Choroid plexus epithelial cell (primary cell): ENCODE measurements around the gene KCNQ5.

Experiments
- DNase-seq: peaks from one replicate; pipeline ENCODE4 v3.0.0-alpha.2; 2010; ENCODE audit warnings: low read depth
- H3K4me3 ChIP-seq: 2 replicates; pipeline ENCODE4 v1.5.1; 2011; ENCODE audit warnings: low read depth, mild to moderate bottlenecking, control low read depth, low read length, moderate library complexity
- TF ChIP-seq, protein P1 (sequence below): conservative IDR thresholded peaks from 2 replicates; pipeline ENCODE4 v1.5.1; 2011; ENCODE audit warnings: low read depth, mild to moderate bottlenecking, control low read depth, inconsistent platforms, low read length, moderate library complexity

KCNQ5 gene

GRCh38 chr6:72922401-72922800 lies 300.5 kb downstream of the KCNQ5 start:
- no peak overlapping the region for H3K4me3 ChIP-seq
- TF ChIP-seq, protein P1, sequence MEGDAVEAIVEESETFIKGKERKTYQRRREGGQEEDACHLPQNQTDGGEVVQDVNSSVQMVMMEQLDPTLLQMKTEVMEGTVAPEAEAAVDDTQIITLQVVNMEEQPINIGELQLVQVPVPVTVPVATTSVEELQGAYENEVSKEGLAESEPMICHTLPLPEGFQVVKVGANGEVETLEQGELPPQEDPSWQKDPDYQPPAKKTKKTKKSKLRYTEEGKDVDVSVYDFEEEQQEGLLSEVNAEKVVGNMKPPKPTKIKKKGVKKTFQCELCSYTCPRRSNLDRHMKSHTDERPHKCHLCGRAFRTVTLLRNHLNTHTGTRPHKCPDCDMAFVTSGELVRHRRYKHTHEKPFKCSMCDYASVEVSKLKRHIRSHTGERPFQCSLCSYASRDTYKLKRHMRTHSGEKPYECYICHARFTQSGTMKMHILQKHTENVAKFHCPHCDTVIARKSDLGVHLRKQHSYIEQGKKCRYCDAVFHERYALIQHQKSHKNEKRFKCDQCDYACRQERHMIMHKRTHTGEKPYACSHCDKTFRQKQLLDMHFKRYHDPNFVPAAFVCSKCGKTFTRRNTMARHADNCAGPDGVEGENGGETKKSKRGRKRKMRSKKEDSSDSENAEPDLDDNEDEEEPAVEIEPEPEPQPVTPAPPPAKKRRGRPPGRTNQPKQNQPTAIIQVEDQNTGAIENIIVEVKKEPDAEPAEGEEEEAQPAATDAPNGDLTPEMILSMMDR: no peak
- peak; percentile 4 for DNase-seq

DNA sequence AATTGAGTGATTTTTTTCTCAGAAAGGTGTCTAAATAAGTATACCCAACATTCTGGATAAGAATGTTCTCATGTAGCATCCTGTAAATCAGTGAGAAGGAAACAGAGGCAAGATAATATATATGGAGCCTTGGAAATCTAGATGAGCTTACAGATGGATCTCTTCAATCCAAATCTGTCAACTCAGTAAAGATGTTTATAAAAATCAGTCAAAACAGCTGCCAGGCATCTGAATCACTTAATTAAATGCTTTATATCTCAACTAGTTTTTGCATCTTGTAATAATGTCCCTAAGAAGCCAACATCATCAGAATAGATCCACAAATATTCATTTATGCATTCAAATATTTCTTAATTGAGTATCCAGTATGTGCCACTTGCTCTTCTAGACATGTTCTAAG lies 303.3 kb downstream of the KCNQ5 start:
- TF ChIP-seq, protein P1: no peak
- DNase-seq: no peak
- H3K4me3 ChIP-seq: no peak overlapping the region

- H3K4me3 ChIP-seq: no peak overlapping the region
- DNase-seq: no peak
- TF ChIP-seq, protein P1: no peak
Measured at GRCh38 chr6:72930556-72931132, 308.8 kb downstream of the KCNQ5 start.

DNA sequence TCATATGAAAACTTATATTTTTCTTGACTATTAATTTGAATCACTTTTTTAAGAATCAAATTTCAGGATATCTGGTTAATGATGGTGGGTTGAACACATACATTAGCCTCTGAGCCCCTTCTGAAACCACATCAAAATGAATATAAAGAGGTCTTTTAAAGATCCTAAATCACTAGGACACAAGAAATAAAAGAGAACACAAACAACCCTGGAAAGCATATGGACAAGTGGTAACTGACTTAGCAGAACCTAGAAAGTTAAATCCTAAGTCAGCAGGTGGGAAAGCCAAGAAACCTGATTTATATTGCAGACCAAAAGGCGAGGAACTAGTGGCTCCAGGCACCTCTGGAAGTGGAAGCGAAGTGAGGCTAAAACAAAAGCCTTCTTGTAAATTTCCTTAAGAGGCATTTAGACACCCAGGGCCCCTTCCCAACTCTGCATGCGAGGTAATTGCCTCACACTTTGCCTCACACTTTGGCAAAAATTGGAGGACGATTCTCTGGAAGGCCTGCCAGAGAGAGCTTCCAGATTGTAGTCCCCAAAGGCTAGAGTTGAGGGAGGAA lies 309.5 kb downstream of the KCNQ5 start:
- no peak overlapping the region for H3K4me3 ChIP-seq
- DNase-seq: no peak
- TF ChIP-seq, protein P1: no peak

- no peak overlapping the region for H3K4me3 ChIP-seq
- DNase-seq: no peak
- TF ChIP-seq, protein P1: no peak
Measured at GRCh38 chr6:72933233-72933632, 311.4 kb downstream of the KCNQ5 start.

- no peak for DNase-seq
- H3K4me3 ChIP-seq: no peak overlapping the region
- TF ChIP-seq, protein P1: no peak
Measured at GRCh38 chr6:72936766-72937559, 315.1 kb downstream of the KCNQ5 start.
